Measurements from ENCODE around the gene PLA2G12A.

GRCh38 chr4:109662771-109663170 lies 67.1 kb downstream of the PLA2G12A start:
- no peak for TF ChIP-seq GATA2 (IDR thresholded peaks at IDR 0.05; ENCODE audit: low read depth, low read length)
- no peak for TF ChIP-seq GATA3 (IDR thresholded peaks at IDR 0.05; ENCODE audit: low read depth, low read length)

Data from SH-SY5Y (cell line).